T-helper 2 cell (primary cell): Measurements from ENCODE around the gene SRSF12.

Experiments used
- DNase-seq, 5 experiments: peaks; one replicate each; pipeline versions ENCODE4 v3.0.0 to v3.0.0-alpha.2; 2012 to 2022
- total RNA-seq, 2 donors: gene quantifications; one replicate each; lab custom pipeline; 2026; lab: John Stamatoyannopoulos, UW

The SRSF12 gene
- 0 to 0.47 reads per million in 2 donors for total RNA-seq

GRCh38 chr6:89117211-89118108 lies at the start of gene SRSF12:
Gene SRSF12 (minus strand): TSS chr6:89118071. CDS start chr6:89117887, 184 bp downstream.
- peak in 3 of 5 experiments; percentile 16 to 44 (median 25) for DNase-seq

GRCh38 chr6:89162047-89162371 lies 44.1 kb upstream of the SRSF12 start:
- DNase-seq: no peak

- no peak for DNase-seq
Measured at GRCh38 chr6:89161326-89162046, 43.6 kb upstream of the SRSF12 start.

- no peak for DNase-seq
Measured at GRCh38 chr6:89160331-89161092, 42.6 kb upstream of the SRSF12 start.

- DNase-seq: no peak
Measured at GRCh38 chr6:89154131-89154530, 36.3 kb upstream of the SRSF12 start.

- DNase-seq: no peak
Measured at GRCh38 chr6:89148016-89148750, 30.3 kb upstream of the SRSF12 start.

- peak in 2 of 5 experiments; percentile 6 to 59 for DNase-seq
Measured at GRCh38 chr6:89146718-89147700, 29.1 kb upstream of the SRSF12 start.

GRCh38 chr6:89145956-89146717 lies 28.3 kb upstream of the SRSF12 start, which contains the start of gene PM20D2:
Gene PM20D2 (plus strand): TSS chr6:89146055. CDS start chr6:89146145, 90 bp downstream.
- peak; percentile 30 to 79 (median 47) for DNase-seq

GRCh38 chr6:89145091-89145955 lies 27.5 kb upstream of the SRSF12 start:
- DNase-seq: peak in 2 of 5 experiments; percentile 16 to 84

- DNase-seq: peak in 1 of 5 experiments; percentile 88
Measured at GRCh38 chr6:89144354-89144906, 26.6 kb upstream of the SRSF12 start.

- no peak for DNase-seq
Measured at GRCh38 chr6:89140347-89141156, 22.7 kb upstream of the SRSF12 start.

GRCh38 chr6:89139509-89140346 lies 21.9 kb upstream of the SRSF12 start:
- DNase-seq: no peak

GRCh38 chr6:89138173-89138572 lies 20.3 kb upstream of the SRSF12 start:
- DNase-seq: no peak

- DNase-seq: no peak
Measured at GRCh38 chr6:89134723-89135122, 16.9 kb upstream of the SRSF12 start.

GRCh38 chr6:89133981-89134380 lies 16.1 kb upstream of the SRSF12 start:
- DNase-seq: no peak

- no peak for DNase-seq
Measured at GRCh38 chr6:89132057-89132456, 14.2 kb upstream of the SRSF12 start.

- no peak for DNase-seq
Measured at GRCh38 chr6:89131599-89131998, 13.7 kb upstream of the SRSF12 start.
